ENCODE data around the gene NAT10. TPM values are rescaled to one million over a fixed set of nuclear protein-coding genes. Genes with fewer than 3 reads are reported as not detected.

The NAT10 gene
- polyA plus RNA-seq, 1 donor from 2014 or later: 12.7 TPM

DNA sequence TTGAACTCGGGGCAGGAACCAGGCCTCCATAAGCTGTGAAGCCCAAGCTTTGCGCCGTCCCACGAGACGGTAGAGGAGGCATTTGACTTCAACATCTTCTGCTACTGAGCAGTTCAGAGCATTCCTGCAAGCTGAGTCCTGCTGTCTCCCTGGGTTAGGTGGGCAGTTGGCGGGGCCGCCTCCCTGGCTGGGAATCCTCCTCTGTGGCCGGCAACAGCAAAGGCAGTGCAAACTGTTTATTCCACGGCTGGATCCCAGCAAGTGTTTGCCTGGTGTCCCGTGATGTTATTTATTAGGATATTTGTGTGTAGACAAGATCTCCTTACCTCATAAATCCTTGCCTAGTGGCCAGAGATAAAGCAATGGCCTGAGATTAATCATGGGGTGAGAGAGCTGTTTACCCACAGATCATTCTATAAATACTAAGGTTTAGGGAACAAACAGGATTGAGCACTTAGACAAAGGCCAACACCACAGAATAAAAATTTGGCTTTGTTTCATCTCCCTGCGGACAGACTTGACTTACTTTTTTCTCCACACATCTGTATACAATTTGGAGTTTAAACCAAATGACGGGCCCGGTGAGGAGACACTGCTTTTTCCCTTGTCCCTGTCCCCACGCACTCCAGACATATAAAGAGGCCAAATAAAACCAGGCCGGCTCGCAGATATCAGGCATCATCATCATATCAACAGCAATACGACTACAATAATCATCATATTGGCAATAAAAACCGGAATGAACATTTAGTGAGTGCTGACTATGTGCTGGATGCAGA lies 63.4 kb downstream of the NAT10 start:
- H3K27ac ChIP-seq (ENCODE audit: low read length): no peak overlapping the region
- H4K20me1 ChIP-seq (ENCODE audit: insufficient read depth): no peaks in the 10 kb centered on the region
- H3K79me2 ChIP-seq (replicated peaks; ENCODE audit: insufficient read depth, low read length): no peaks in the 10 kb centered on the region
- H3K9me2 ChIP-seq (ENCODE audit: insufficient read depth, low read length): no peaks in the 10 kb centered on the region
- no peaks in the 10 kb centered on the region for H3K9me3 ChIP-seq (ENCODE audit: low read length)
- H3K4me2 ChIP-seq (ENCODE audit: low read length): no peak overlapping the region
- H3F3A ChIP-seq (ENCODE audit: insufficient read depth, low read length, poor library complexity, severe bottlenecking): no peaks in the 10 kb centered on the region
- TF ChIP-seq CTCF (IDR thresholded peaks at IDR 0.05; ENCODE audit: poor library complexity, severe bottlenecking) (no peak), REST (IDR thresholded peaks at IDR 0.05; ENCODE audit: borderline replicate concordance) (no peak), POLR2AphosphoS5 (IDR thresholded peaks at IDR 0.05) (no peak), MXI1 (conservative IDR thresholded peaks at IDR 0.05; ENCODE audit: poor library complexity, severe bottlenecking) (no peak), SMC3 (conservative IDR thresholded peaks at IDR 0.05; ENCODE audit: poor library complexity) (no peak), RAD21 (conservative IDR thresholded peaks at IDR 0.05) (no peak), EP300 (conservative IDR thresholded peaks at IDR 0.05; ENCODE audit: poor library complexity, severe bottlenecking) (no peak), TAF1 (IDR thresholded peaks at IDR 0.05; ENCODE audit: low read depth) (no peak), EZH2 (IDR thresholded peaks at IDR 0.05; ENCODE audit: borderline replicate concordance, insufficient read depth, low read length, poor library complexity, severe bottlenecking) (no peak)
- H3K27me3 ChIP-seq (ENCODE audit: insufficient read depth, low read depth, low read length): no peaks in the 10 kb centered on the region
- no peaks in the 10 kb centered on the region for H3K36me3 ChIP-seq (ENCODE audit: insufficient read depth, low read length)
- no peak overlapping the region for H3K9ac ChIP-seq (ENCODE audit: low read length)
- no peak overlapping the region for H2AFZ ChIP-seq (ENCODE audit: low read depth, low read length)
- no peak overlapping the region for H3K4me3 ChIP-seq (ENCODE audit: low read length)

- Histone ChIP-seq H3K27ac (ENCODE audit: low read length) (no peak overlapping the region), H3K4me2 (ENCODE audit: low read length) (no peak overlapping the region)
Observed at GRCh38 chr11:34169686-34170085, 64.3 kb downstream of the NAT10 start.

More at GRCh38 chr11:34169686-34170085, 64.3 kb downstream of the NAT10 start:
- Histone ChIP-seq H4K20me1 (ENCODE audit: insufficient read depth) (no peaks in the 10 kb centered on the region), H3K4me3 (ENCODE audit: low read length) (no peak overlapping the region), H3K27me3 (ENCODE audit: insufficient read depth, low read depth, low read length) (no peaks in the 10 kb centered on the region), H2AFZ (ENCODE audit: low read depth, low read length) (no peak overlapping the region), H3K79me2 (replicated peaks; ENCODE audit: insufficient read depth, low read length) (no peaks in the 10 kb centered on the region), H3K9ac (ENCODE audit: low read length) (no peak overlapping the region), H3K36me3 (ENCODE audit: insufficient read depth, low read length) (no peaks in the 10 kb centered on the region), H3K9me2 (ENCODE audit: insufficient read depth, low read length) (no peaks in the 10 kb centered on the region), H3F3A (ENCODE audit: insufficient read depth, low read length, poor library complexity, severe bottlenecking) (no peaks in the 10 kb centered on the region), H3K9me3 (ENCODE audit: low read length) (no peaks in the 10 kb centered on the region)
- TF ChIP-seq CTCF (IDR thresholded peaks at IDR 0.05; ENCODE audit: poor library complexity, severe bottlenecking) (no peak), SMC3 (conservative IDR thresholded peaks at IDR 0.05; ENCODE audit: poor library complexity) (no peak), POLR2AphosphoS5 (IDR thresholded peaks at IDR 0.05) (no peak), RAD21 (conservative IDR thresholded peaks at IDR 0.05) (no peak), TAF1 (IDR thresholded peaks at IDR 0.05; ENCODE audit: low read depth) (no peak), EP300 (conservative IDR thresholded peaks at IDR 0.05; ENCODE audit: poor library complexity, severe bottlenecking) (no peak), REST (IDR thresholded peaks at IDR 0.05; ENCODE audit: borderline replicate concordance) (no peak), MXI1 (conservative IDR thresholded peaks at IDR 0.05; ENCODE audit: poor library complexity, severe bottlenecking) (no peak), EZH2 (IDR thresholded peaks at IDR 0.05; ENCODE audit: borderline replicate concordance, insufficient read depth, low read length, poor library complexity, severe bottlenecking) (no peak)

Data from neural cell (in vitro differentiated cells).